Dermis blood vessel endothelial cell (primary cell): ENCODE data around the gene BRD1. TPM values are rescaled to one million over a fixed set of nuclear protein-coding genes. Genes with fewer than 3 reads are reported as not detected.
A peak's percentile ranks its signal among the peaks of the same experiment; 100 is the strongest.

ENCODE experiments used
- DNase-seq: peaks from one replicate; pipeline ENCODE4 v3.0.0; 2010
- total RNA-seq: library from RNA; depleted of rRNA; stranded (reverse); fragments of >200 nt; gene quantifications from 2 replicates; pipeline ENCODE4 v1.2.3, GENCODE V29; 2014

Gene BRD1
- total RNA-seq, 1 donor from 2014 or later: 39.0 TPM

DNA sequence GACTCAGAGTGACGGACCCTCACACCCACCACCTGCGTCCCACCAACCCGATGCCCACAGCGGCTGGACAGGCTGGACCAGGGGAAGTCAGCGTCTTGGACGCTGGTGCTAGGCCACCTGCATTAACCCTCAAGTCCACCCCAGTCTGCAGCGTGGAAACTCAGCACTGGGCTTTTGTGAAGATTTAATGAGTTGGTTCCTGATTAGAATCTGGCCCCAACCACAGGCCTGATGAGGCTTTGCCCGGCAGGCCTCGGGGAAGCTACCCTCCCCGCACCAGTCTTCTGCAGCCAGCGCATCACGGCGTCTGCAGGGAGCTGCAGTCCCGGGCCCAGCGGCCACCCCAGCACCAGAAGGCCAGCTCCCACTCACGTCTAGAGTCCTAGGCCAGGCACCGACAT, 101.0 kb downstream of the BRD1 start:
- no peak for DNase-seq

DNA sequence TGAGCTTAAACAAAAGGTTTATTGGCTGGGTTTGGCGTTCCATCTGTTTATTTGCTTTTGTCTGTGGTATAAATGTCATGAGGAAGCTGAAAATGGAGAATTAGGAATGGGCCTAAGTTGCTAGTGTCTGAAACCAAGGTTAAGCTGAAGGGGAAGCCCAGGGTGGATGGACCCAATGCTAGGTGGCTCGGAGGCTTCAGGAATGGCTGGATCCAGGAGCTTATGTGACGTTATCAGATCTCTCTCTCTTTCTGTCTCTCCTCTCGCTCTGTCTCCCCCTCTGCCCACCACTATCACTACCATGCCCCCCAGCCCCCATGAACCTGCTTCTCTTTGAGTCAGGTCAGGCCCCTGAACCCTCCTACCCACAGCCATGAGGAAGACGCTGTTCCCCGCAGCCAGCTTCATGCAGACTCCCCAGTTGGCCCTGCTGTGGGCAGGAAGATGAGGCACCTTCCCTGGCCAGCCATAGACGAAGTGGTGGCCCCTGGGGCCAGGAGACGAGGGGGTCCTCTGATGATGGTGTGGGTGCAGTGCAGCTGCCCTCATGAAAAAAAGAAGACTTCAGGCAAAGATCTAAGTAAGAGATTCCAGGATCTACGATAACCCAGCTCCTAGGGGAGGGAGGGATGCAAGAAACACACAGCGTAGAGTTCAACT, 101.5 kb downstream of the BRD1 start:
- DNase-seq: no peak

DNA sequence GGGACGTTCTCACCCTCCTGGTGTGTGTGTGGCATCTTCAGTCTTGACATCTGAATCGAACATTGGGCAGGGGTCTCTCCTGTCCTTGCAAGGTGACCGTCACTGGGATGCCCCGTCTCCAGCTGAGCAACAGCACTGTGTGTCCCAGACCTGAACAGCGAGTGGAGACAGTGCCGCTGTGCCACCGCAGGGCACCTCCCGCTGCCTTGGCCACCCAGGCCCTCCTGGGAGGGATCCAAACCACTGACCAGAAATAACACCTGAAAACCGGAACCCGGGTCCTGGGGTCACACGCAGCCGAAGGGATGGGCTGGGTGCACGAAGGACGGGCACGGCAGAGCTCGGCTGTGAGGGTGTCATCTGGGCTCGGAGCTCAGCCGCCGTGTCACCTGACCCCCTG, 102.2 kb downstream of the BRD1 start:
- no peak for DNase-seq

DNA sequence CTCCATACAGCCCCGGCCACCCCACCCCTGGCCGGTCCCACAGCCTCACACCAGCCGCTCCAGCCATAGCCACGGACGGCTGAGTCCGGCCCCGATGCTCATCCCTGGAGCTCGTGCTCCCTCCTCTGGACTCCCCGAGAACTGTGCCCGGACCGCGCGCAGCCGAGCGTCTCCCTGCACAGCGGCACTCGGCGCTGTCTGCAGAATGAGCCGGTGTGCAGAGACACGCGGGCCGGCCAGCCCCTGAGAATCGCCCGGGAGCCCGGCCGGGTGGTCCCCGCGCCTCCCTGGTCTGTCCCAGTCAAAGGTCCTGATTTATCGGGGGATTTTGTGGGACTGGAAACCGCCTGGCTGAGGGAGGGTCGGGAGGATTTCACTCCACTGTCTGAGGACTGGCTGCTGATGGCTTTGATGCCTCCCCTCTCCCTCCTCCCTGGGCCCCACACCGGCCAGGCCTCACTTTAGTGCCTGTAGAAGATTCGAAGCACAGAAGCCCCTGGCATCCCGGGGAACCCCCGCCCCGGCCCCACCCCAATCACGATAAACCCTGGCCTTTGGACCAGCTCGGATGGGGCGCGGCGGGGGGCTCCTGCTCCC, 102.7 kb downstream of the BRD1 start:
- DNase-seq: peak; percentile 83

DNA sequence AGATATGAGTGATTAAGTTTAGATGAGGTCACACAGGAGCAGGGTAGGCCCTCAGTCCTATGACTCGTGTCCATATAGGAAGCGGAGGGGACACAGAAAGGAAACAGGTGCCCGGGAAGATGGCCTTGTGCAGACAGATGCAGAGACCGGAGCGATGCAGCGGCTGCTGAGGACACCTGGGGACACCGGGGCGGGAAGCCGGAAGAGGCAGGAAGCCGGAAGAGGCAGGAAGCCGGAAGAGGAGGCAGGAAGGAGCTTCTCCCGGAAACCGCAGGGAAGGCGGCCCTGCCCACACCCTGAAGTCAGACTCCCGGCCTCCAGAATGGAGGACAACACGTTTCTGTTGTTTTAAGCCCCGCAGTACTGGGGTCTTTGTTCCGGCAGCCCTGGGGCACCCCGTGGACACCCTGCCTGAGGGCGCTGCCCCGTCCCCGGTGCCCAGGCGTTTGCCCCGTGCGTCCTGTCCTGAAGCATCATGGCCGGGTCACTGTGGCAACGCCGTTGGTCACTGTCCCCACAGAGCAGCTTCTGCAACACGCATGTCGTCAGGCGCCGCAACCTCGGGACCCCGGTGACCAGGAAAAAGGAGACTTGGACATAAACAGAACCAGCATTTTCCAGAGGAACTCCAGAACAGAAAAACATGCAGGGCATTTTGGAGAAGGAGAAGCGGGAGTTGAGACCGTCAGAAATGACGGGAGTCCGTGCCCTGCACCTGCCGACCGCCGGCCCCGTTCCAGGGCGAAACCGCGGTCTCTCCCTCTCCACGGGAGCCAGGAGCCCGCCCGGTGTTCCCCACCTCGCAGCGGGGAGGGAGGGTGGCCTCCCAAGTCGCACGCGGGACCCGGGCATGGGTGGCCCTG, 103.4 kb downstream of the BRD1 start:
- peak; percentile 33 for DNase-seq

- DNase-seq: no peak
These were observed 104.1 kb downstream of the BRD1 start for GRCh38 chr22:49723478-49724029.

Other genes with a start within 250 kb of the BRD1 start
- 16.7 and 21.9 TPM in 2 replicates for gene ZBED4, start 26.0 kb upstream of the BRD1 start, total RNA-seq
- gene ALG12, start 90.6 kb upstream of the BRD1 start, total RNA-seq: 14.6 and 24.7 TPM in 2 replicates
- gene CRELD2, start 90.8 kb upstream of the BRD1 start, total RNA-seq: 77.4 and 123 TPM in 2 replicates
- 463 and 464 TPM in 2 replicates for gene PIM3, start 132.9 kb upstream of the BRD1 start, total RNA-seq
- 0.05 and 0.17 TPM in 2 replicates for gene IL17REL, start 184.9 kb upstream of the BRD1 start, total RNA-seq
- not detected in 2 replicates for gene TTLL8, start 230.4 kb upstream of the BRD1 start, total RNA-seq